ENCODE measurements around the gene GREB1L.

The GREB1L gene

GRCh38 chr18:21262244-21262643, 20.2 kb downstream of the GREB1L start:
- Histone ChIP-seq H2AFZ (ENCODE audit: insufficient read depth, low read length, poor library complexity) (no peak overlapping the region), H4K8ac (ENCODE audit: low read depth, low read length) (no peak overlapping the region), H3K27me3 (ENCODE audit: insufficient read depth, low read length) (no peaks in the 10 kb centered on the region), H3K79me2 (ENCODE audit: control insufficient read depth, insufficient read depth, low read length, poor library complexity) (no peaks in the 10 kb centered on the region), H3K9ac (ENCODE audit: low read length) (no peak overlapping the region), H2BK12ac (ENCODE audit: low read length) (no peak overlapping the region), H3K14ac (ENCODE audit: low read length) (no peak overlapping the region), H3K36me3 (ENCODE audit: control insufficient read depth in 1 of 2, insufficient read depth in 2 of 2, low read length in 2 of 2) (no peaks in the 10 kb centered on the region), H4K91ac (ENCODE audit: low read depth, low read length) (no peak overlapping the region), H2BK5ac (ENCODE audit: low read depth, low read length, poor library complexity) (no peak overlapping the region), H3K23ac (ENCODE audit: low read length) (no peak overlapping the region), H2AK5ac (ENCODE audit: low read length) (no peak overlapping the region), H3K4me1 (ENCODE audit: control insufficient read depth in 1 of 2, insufficient read depth in 2 of 2, low read length in 2 of 2) (peaks cover 6 to 14% of the 10 kb centered on the region in 2 experiments), H3K18ac (ENCODE audit: low read length) (no peak overlapping the region), H3K9me3 (ENCODE audit: insufficient read depth, low read depth, low read length) (no peaks in the 10 kb centered on the region), H3K4me3 (ENCODE audit: low read depth, low read length) (no peak overlapping the region), H4K12ac (ENCODE audit: low read depth, low read length) (no peak overlapping the region), H2BK120ac (ENCODE audit: insufficient read depth, low read length, poor library complexity) (no peak overlapping the region), H3K27ac (ENCODE audit: low read depth, low read length) (peak overlapping the region; percentile 58), H3K4ac (ENCODE audit: low read depth, low read length) (no peak overlapping the region), H3K4me2 (ENCODE audit: low read length) (no peak overlapping the region), H3K79me1 (ENCODE audit: low read length) (peaks cover 6% of the 10 kb centered on the region)
- no CpG with 5 or more reads among the region's 2 CpGs for WGBS (ENCODE audit: extremely low coverage, insufficient coverage, insufficient read length)
- DNase-seq: no peak

GRCh38 chr18:21262979-21263378, 20.9 kb downstream of the GREB1L start:
- H2BK120ac ChIP-seq (ENCODE audit: insufficient read depth, low read length, poor library complexity): no peak overlapping the region
- H3K27me3 ChIP-seq (ENCODE audit: insufficient read depth, low read length): no peaks in the 10 kb centered on the region
- no peak overlapping the region for H4K91ac ChIP-seq (ENCODE audit: low read depth, low read length)
- no peak overlapping the region for H2BK5ac ChIP-seq (ENCODE audit: low read depth, low read length, poor library complexity)
- H3K4me2 ChIP-seq (ENCODE audit: low read length): peak overlapping the region; percentile 60
- H4K8ac ChIP-seq (ENCODE audit: low read depth, low read length): no peak overlapping the region
- no peaks in the 10 kb centered on the region for H3K79me2 ChIP-seq (ENCODE audit: control insufficient read depth, insufficient read depth, low read length, poor library complexity)
- H3K4me1 ChIP-seq (ENCODE audit: control insufficient read depth in 1 of 2, insufficient read depth in 2 of 2, low read length in 2 of 2): peaks cover 6 to 18% of the 10 kb centered on the region in 2 experiments
- no peak for DNase-seq
- no peak overlapping the region for H3K4me3 ChIP-seq (ENCODE audit: low read depth, low read length)
- H3K27ac ChIP-seq (ENCODE audit: low read depth, low read length): peak overlapping the region; percentile 3
- H3K9me3 ChIP-seq (ENCODE audit: insufficient read depth, low read depth, low read length): no peaks in the 10 kb centered on the region
- no peak overlapping the region for H2AK5ac ChIP-seq (ENCODE audit: low read length)
- no peak overlapping the region for H2BK12ac ChIP-seq (ENCODE audit: low read length)
- no peak overlapping the region for H3K23ac ChIP-seq (ENCODE audit: low read length)
- no peak overlapping the region for H3K14ac ChIP-seq (ENCODE audit: low read length)
- no peak overlapping the region for H3K9ac ChIP-seq (ENCODE audit: low read length)
- H3K79me1 ChIP-seq (ENCODE audit: low read length): peaks cover 8% of the 10 kb centered on the region
- WGBS (ENCODE audit: extremely low coverage, insufficient coverage, insufficient read length): no CpG with 5 or more reads among the region's 2 CpGs
- H3K18ac ChIP-seq (ENCODE audit: low read length): no peak overlapping the region
- no peak overlapping the region for H4K12ac ChIP-seq (ENCODE audit: low read depth, low read length)
- H3K36me3 ChIP-seq (ENCODE audit: control insufficient read depth in 1 of 2, insufficient read depth in 2 of 2, low read length in 2 of 2): no peaks in the 10 kb centered on the region
- H2AFZ ChIP-seq (ENCODE audit: insufficient read depth, low read length, poor library complexity): no peak overlapping the region
- no peak overlapping the region for H3K4ac ChIP-seq (ENCODE audit: low read depth, low read length)

- Histone ChIP-seq H3K4me3 (ENCODE audit: low read depth, low read length) (no peak overlapping the region), H3K4ac (ENCODE audit: low read depth, low read length) (no peak overlapping the region), H4K12ac (ENCODE audit: low read depth, low read length) (no peak overlapping the region), H2AK5ac (ENCODE audit: low read length) (no peak overlapping the region), H3K36me3 (ENCODE audit: control insufficient read depth in 1 of 2, insufficient read depth in 2 of 2, low read length in 2 of 2) (no peaks in the 10 kb centered on the region), H3K27me3 (ENCODE audit: insufficient read depth, low read length) (no peaks in the 10 kb centered on the region), H3K23ac (ENCODE audit: low read length) (no peak overlapping the region), H4K91ac (ENCODE audit: low read depth, low read length) (no peak overlapping the region), H3K14ac (ENCODE audit: low read length) (no peak overlapping the region), H2BK120ac (ENCODE audit: insufficient read depth, low read length, poor library complexity) (no peak overlapping the region), H2BK12ac (ENCODE audit: low read length) (no peak overlapping the region), H2BK5ac (ENCODE audit: low read depth, low read length, poor library complexity) (no peak overlapping the region), H4K8ac (ENCODE audit: low read depth, low read length) (no peak overlapping the region), H3K4me1 (ENCODE audit: control insufficient read depth in 1 of 2, insufficient read depth in 2 of 2, low read length in 2 of 2) (peaks cover 4 to 17% of the 10 kb centered on the region in 2 experiments), H3K9ac (ENCODE audit: low read length) (no peak overlapping the region), H3K79me1 (ENCODE audit: low read length) (peaks cover 10% of the 10 kb centered on the region), H3K4me2 (ENCODE audit: low read length) (no peak overlapping the region), H3K79me2 (ENCODE audit: control insufficient read depth, insufficient read depth, low read length, poor library complexity) (no peaks in the 10 kb centered on the region), H2AFZ (ENCODE audit: insufficient read depth, low read length, poor library complexity) (no peak overlapping the region), H3K9me3 (ENCODE audit: insufficient read depth, low read depth, low read length) (no peaks in the 10 kb centered on the region), H3K27ac (ENCODE audit: low read depth, low read length) (peak overlapping the region; percentile 64), H3K18ac (ENCODE audit: low read length) (no peak overlapping the region)
- no peak for DNase-seq
- no CpG with 5 or more reads among the region's 2 CpGs for WGBS (ENCODE audit: extremely low coverage, insufficient coverage, insufficient read length)
These were observed 22.6 kb downstream of the GREB1L start for GRCh38 chr18:21264651-21265050.

GRCh38 chr18:21265971-21266673, 24.1 kb downstream of the GREB1L start:
- no CpG with 5 or more reads among the region's 3 CpGs for WGBS (ENCODE audit: extremely low coverage, insufficient coverage, insufficient read length)
- H2AFZ ChIP-seq (ENCODE audit: insufficient read depth, low read length, poor library complexity): no peak overlapping the region
- no peak overlapping the region for H4K12ac ChIP-seq (ENCODE audit: low read depth, low read length)
- no peak overlapping the region for H3K18ac ChIP-seq (ENCODE audit: low read length)
- H3K4me3 ChIP-seq (ENCODE audit: low read depth, low read length): no peak overlapping the region
- no peak overlapping the region for H3K9ac ChIP-seq (ENCODE audit: low read length)
- peaks cover 7 to 19% of the 10 kb centered on the region in 2 experiments for H3K4me1 ChIP-seq (ENCODE audit: control insufficient read depth in 1 of 2, insufficient read depth in 2 of 2, low read length in 2 of 2)
- no peak overlapping the region for H2BK5ac ChIP-seq (ENCODE audit: low read depth, low read length, poor library complexity)
- H3K14ac ChIP-seq (ENCODE audit: low read length): no peak overlapping the region
- no peaks in the 10 kb centered on the region for H3K27me3 ChIP-seq (ENCODE audit: insufficient read depth, low read length)
- H4K8ac ChIP-seq (ENCODE audit: low read depth, low read length): no peak overlapping the region
- H2AK5ac ChIP-seq (ENCODE audit: low read length): no peak overlapping the region
- H3K23ac ChIP-seq (ENCODE audit: low read length): no peak overlapping the region
- no peak overlapping the region for H3K4me2 ChIP-seq (ENCODE audit: low read length)
- H3K27ac ChIP-seq (ENCODE audit: low read depth, low read length): peak overlapping the region; percentile 48
- peaks cover 10% of the 10 kb centered on the region for H3K79me1 ChIP-seq (ENCODE audit: low read length)
- H3K79me2 ChIP-seq (ENCODE audit: control insufficient read depth, insufficient read depth, low read length, poor library complexity): peaks cover 2% of the 10 kb centered on the region
- no peaks in the 10 kb centered on the region for H3K36me3 ChIP-seq (ENCODE audit: control insufficient read depth in 1 of 2, insufficient read depth in 2 of 2, low read length in 2 of 2)
- H2BK120ac ChIP-seq (ENCODE audit: insufficient read depth, low read length, poor library complexity): peak overlapping the region; percentile 38
- DNase-seq: no peak
- no peak overlapping the region for H2BK12ac ChIP-seq (ENCODE audit: low read length)
- H3K4ac ChIP-seq (ENCODE audit: low read depth, low read length): peak overlapping the region; percentile 69
- no peaks in the 10 kb centered on the region for H3K9me3 ChIP-seq (ENCODE audit: insufficient read depth, low read depth, low read length)
- peak overlapping the region; percentile 37 for H4K91ac ChIP-seq (ENCODE audit: low read depth, low read length)

Measured in trophoblast cell (in vitro differentiated cells and primary cell).